GM19372 (cell line): ENCODE measurements around the gene ZNF106.

Experiments used
- ATAC-seq: cut with Tn5 transposase; IDR thresholded peaks from one replicate; pipeline ENCODE4 v1.9.1; 2021; ENCODE audit warnings: mild to moderate bottlenecking, low read depth, moderate library complexity; ENCODE audit not compliant: unreplicated experiment

ZNF106 gene

GRCh38 chr15:42373274-42373673 lies 117.7 kb downstream of the ZNF106 start:
- no peak for ATAC-seq

DNA sequence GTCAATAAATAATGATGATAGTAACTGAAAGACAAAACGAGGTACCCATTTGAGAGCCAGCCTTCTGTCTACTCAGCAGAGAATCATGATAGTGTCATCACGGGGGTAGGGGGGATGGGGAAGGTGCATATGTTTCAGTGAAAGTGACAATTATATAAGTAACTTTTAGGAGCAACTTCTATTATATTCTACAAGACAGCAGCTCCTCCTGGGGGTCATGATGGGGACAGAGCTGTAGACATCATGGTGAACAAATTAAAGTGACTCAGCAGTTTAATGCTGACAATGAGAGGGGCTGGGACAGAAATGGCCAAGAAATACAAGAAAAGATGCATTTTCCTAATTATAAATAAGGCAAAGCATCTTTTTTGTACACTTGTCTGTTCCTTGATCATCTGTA lies 119.8 kb downstream of the ZNF106 start:
- no peak for ATAC-seq

GRCh38 chr15:42368096-42368495 lies 122.8 kb downstream of the ZNF106 start:
- ATAC-seq, result no peak

DNA sequence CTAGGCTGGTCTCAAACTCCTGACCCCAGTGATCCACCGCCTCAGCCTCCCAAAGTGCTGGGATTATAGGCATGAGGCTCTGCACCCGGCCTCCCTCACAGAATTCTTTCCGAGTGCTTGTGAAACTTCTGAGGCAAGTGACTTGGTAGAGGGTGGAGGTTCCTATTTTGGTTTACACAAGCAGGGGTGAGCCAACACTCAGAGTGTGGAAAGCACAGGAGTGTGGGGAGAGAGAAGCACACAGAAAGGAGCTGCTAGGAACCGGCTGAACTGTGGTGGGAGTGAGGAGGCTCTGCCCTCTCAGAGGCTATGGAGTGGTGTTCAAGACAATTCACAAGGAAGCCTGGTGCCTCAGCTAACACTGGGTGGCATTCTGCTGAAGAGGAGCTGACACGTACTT lies 123.9 kb downstream of the ZNF106 start:
- no peak for ATAC-seq

DNA sequence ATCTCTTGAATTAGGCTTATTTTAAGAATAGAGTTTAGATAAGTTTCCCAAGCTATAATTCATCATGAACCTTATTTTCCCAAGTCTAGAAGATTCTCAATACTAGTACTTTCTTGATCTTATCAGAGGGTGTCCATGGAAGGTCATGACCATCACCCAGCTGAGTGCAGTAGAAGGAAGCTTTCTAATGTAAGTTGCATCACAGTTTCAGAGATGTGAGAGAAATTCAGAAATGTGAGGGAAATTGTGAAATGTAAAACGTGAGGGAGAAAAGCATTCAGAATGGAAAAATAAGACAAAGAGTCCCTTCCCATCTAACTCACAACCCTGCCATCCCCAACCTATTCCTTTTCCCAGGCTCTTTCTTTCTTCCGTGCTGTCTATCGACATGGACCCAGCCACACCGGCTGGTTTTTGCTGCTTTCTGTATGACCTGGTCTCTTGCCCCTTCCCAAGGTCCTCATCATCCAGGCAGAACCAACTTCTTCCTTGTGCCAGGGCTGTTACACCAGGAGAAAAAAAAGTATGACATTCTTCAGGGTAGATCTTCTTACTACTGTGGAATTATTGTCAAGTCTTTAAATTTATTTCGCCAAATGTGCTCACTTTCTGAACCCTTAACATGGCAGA lies 124.9 kb downstream of the ZNF106 start:
- no peak for ATAC-seq

DNA sequence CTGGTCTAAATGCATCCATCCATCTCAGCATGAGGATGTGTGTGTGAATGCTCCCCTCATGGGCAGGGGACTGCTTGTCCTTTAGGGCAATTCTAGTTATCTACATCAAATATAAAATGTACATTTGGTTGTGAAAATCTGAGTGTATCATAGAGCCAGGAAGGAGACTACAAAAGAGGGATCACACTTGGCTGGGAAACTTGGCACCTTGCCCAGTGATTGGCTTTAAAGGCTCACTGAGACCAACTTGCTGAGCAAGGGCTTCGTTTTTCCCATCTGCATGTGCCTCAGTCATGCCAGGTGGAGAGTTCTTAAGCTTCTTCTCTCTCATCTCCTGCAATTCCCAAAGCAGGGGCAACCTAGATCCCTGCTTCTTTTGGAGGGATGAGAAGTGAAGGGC lies 126.4 kb downstream of the ZNF106 start:
- no peak for ATAC-seq

DNA sequence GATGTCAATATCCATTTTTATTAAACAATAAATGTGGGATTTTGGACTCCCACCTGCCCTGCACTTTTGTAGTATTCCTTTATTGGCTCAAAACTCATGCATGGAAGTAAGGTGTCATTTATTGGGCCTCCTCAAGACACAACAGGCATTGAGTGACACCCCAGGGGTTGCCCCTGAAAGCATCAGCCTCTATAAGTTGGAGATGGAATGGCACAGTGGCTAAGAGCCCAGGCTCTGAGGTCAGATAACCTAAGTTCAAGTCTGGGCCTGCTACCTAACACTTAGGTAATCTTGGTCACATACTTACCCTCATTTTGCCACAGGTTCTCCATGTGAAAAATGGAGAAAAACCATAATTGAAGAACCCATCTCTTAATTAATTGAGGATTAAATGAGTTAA lies 127.0 kb downstream of the ZNF106 start:
- ATAC-seq, result no peak

- no peak for ATAC-seq
These were observed 127.5 kb downstream of the ZNF106 start for GRCh38 chr15:42363487-42363886.
